GM21786 (cell line): ENCODE measurements around the gene TAL2.

Experiments used
- ATAC-seq: cut with Tn5 transposase; IDR thresholded peaks from one replicate; pipeline ENCODE4 v1.9.1; 2021; ENCODE audit not compliant: unreplicated experiment

TAL2 gene

DNA sequence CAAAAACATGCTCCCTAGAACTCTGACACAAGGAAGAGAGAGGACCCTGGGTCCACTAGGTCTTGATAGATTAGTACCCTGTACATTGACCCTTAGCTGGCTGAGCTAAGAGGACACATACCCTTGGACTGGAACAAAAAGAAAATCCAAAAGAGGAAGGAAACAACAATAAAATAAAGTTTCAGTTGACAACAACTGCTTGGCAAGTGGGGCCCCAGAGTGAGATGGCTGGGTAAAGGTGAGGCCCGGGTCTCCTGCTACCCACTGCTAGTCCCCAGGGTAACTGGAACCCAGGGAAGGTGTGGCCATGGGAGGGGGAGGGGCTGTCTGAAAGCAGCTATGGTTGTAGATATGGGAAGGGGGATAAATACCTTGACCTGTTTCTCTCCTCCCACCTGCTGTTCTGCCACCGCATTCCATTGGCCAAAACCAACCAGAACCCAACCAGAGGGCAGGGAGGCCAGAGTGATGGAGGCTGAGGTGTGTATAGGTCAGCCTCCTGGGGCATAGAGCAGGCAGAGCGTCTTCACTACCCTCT lies 11.7 kb downstream of the TAL2 start:
- no peak for ATAC-seq

GRCh38 chr9:105676351-105676923 lies 14.2 kb downstream of the TAL2 start:
- no peak for ATAC-seq

DNA sequence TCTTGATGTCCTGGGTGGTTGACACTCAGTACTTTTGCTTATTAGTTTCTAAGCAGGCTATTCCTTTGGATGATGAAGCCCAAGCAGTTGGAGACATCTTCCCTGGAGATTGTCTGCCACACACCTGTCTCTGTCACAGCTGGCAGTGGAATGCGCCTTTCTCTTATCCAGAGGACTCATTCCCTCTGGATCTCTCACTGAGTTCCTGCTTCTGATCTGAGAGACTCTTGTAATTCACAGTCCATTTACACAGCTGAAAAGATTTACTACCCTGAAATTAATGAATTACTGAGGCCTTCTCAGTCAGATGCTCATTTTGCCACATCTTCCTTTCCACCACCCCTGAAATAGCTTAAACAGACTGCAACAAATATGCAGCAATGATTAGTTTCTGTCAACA lies 15.9 kb downstream of the TAL2 start:
- ATAC-seq: no peak

- ATAC-seq: no peak
Observed at GRCh38 chr9:105678781-105679180, 16.5 kb downstream of the TAL2 start.

DNA sequence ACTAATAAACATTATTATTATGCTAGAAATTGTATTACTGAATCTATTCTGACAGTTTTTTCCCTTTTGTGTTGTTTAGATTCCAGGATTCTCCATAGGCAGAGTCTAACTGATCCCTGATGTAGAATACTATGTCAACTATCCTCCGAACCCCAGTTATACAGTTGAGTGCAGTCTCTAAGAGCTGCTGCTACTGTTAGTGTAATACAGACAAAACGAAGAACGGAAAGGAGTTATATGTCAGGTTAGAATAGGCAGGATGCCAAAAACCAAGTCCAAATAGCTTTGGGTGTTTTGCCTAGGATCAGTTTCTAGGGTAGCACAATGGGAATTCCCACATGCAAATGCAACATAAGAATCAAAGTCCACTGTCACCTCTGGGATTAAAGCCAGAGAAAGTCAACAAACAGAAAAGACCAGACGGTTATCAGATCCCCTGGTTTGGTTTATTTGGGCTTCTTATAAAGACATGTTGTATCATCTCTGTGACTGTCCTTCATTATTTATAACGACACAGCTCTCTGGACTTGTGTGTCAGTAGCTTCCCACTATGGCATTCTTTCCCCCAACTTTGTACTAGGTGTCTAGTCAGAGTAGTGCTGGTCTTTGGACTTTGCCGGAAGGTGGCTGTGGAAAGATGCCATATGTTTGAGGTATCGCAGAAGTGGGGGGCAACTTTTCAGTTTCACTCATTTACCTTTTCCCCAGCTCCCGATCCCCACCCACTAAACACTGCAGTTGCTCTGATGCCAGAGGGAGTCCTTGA lies 17.2 kb downstream of the TAL2 start:
- no peak for ATAC-seq

- no peak for ATAC-seq
Observed at GRCh38 chr9:105681313-105681712, 19.1 kb downstream of the TAL2 start.

DNA sequence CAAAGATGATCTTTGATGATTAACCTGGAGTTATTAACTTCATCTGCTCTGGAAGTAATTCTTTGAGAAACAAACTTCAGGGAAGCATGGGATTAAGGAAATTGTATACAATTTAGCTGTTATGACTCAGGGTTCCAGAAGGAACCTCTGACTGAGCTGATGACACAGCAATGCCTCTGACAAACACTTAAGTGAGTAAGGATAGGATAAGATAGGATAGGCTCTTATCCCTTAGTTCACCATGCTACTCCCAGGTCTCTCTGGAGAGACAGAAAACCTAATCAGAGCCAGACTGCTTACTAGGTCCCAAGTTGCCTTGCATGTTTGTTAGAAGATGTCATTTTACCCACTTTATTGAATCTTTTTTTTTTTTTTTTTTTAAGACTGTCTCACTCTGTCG lies 19.5 kb downstream of the TAL2 start:
- no peak for ATAC-seq

GRCh38 chr9:105683688-105684275 lies 21.5 kb downstream of the TAL2 start:
- no peak for ATAC-seq

DNA sequence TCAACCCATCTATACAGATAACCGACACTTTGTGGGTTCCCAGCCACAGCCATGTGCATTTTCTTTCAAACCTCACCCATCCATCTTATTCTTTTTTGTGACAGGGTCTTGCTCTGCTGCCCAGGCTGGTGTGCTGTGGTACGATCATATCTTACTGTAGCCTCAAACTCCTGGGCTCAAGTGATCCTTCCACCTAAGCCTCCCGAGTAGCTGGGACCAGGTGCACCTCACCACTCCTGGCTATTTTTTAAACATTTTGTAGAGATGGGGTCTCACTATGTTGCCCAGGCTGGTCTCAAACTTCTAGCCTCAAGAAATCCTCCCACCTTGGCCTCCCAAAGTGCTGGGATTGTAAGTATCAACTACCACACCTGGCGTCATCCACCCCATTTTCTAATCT lies 24.7 kb downstream of the TAL2 start:
- ATAC-seq: no peak

GRCh38 chr9:105690742-105691141 lies 28.5 kb downstream of the TAL2 start:
- ATAC-seq: no peak

DNA sequence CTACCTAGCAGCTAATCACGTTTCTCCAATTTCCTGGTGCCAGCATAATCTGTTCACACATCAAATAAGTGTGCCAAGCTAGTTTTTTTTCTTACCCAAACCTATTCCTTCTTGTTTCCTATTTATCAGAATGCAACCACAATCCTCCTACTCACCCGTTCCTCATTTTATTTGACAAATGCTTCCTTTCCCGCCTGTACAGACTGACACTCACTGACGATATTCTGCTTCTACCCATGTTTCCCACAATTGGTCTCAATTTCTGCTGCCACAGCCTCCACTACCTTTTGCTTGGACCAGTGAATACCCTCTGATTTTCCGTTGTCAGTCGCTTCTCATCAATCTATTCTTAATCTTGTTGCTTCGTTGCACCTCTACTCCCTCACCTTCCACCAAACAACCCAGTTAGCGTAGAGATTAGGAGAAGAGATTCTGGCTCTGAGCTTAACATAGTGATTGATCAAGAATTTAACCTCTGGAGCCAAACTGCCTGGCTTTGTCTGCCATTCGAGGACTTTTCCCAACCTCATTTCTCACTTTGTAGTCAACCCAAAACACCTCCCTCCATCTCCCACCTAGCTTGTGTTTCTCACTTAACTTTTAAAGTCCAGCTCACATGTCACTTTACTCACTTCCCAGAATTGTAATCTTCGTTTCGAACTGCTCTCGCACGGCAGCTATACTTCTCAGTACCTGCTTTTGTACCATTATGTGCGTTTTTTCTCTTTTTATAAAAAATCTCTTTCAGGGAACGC lies 31.4 kb downstream of the TAL2 start:
- ATAC-seq: peak; percentile 32

DNA sequence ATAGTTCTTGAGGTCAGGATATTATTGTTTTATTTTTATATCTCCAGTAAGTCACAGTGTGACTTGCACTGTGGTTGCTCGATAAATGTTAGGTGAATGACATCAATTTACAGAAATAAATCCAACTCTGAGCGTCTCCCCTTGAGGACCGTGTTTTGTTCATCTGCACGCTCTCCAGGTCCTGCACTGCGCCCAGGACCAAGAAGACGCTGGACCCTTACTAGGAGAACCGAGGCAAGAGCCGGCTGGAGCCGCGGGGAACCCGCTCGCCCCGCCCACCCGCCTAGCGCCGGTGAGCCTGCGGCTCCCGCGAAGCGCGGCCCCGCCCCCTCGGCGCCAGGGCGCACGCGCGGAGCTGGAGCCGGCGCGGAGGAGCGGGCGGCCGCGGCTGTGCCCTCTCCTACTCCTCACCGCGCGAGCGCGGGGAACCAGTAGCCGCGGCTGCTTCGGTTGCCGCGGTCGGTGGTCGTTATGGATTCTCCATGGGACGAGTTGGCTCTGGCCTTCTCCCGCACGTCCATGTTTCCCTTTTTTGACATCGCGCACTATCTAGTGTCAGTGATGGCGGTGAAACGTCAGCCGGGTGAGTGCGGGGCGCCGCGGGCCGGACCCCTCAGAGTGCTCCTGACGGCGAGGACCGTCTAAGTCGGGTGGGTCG lies 32.1 kb downstream of the TAL2 start, which contains the start of gene TMEM38B:
TSS of gene TMEM38B (plus strand) at position 352 of the 658 bp plus-strand sequence. CDS start at position 472, 120 bp downstream.
- ATAC-seq: peak; percentile 67

DNA sequence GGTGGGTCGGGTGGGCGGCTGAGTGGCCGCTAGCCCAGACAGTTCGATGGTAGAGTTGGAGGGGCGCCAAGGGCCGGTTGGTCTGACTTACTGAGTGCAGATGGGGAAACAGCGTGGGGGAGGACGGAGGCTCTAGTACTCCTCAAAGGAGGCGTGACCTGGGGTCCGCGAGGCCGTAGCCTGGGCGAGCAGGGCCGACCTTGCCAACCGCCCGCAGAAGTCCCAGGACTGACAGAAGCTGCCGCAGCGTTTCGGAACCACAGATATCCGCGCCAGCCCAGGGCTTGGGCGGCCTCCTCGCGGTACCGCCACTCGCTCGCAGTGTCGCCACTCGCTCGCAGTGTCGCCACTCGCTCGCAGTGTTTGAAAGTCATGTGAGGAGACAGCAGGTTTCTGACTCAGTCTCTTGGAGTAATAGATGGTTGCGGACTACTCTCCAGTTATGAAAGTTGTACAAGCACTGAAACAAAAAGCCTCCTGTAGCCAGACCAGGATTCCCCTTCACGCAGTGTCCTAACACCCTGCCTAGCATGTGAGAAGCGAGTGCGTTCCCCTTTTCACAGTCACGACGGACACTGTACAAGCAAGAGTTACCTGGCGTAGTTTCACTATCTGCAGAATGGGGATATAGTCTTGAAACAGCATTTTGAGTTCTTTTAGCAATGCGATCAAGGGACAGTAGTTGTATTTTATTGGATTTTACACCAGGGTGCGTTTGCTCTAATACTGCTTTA lies 32.8 kb downstream of the TAL2 start:
- peak; percentile 52 for ATAC-seq

GRCh38 chr9:105696219-105696793 lies 34.0 kb downstream of the TAL2 start:
- ATAC-seq: no peak

- no peak for ATAC-seq
Observed at GRCh38 chr9:105697871-105698270, 35.6 kb downstream of the TAL2 start.

GRCh38 chr9:105698348-105698870 lies 36.2 kb downstream of the TAL2 start:
- no peak for ATAC-seq

- ATAC-seq: no peak
Observed at GRCh38 chr9:105700668-105701067, 38.4 kb downstream of the TAL2 start.

- ATAC-seq: no peak
Observed at GRCh38 chr9:105701145-105701544, 38.9 kb downstream of the TAL2 start.

DNA sequence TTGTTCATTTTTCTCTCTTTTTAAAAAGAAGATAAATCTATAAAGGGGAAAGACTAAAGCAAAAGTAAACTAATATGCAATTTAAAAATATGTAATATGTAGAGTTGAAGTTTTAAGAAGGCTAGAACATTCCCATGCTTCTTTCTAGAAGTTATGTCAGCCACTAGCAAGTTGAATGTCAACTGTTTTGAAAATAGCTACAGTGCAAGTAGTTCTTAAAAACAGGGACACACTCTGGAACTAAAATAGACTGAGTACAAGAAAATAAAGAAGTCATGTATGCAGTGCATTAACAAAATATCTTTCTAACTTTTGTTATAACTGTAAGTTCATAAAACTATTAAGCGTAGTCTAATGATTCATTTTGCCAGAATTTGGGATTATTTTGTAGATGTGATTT lies 40.0 kb downstream of the TAL2 start:
- ATAC-seq: no peak
